Right lobe of liver (tissue), 6 donors: ENCODE data around the gene PLEKHM2. TPM values are rescaled to one million over a fixed set of nuclear protein-coding genes. Genes with fewer than 3 reads are reported as not detected.

Source experiments
- ATAC-seq, 4 donors: fragments of 200-7000 bp; cut with Tn5 transposase; one replicate each; pipeline ENCODE4 v1.9.1; 2020; ENCODE audit warnings: mild to moderate bottlenecking in 4 of 4, moderate library complexity in 4 of 4
- DNase-seq, 3 donors: peaks; one replicate each; pipeline ENCODE4 v3.0.0-alpha.2; 2020
- H3K27ac ChIP-seq, 3 donors: fragments of 200-600 bp; one replicate each; pipeline ENCODE4 v1.8.0; 2022
- H3K27me3 ChIP-seq, 2 donors: fragments of 200-600 bp; one replicate each; pipeline ENCODE4 v1.8.0; 2022
- H3K36me3 ChIP-seq, 4 donors: fragments of 200-600 bp; sonication (generic) in 1 of 4; one replicate each; pipeline versions ENCODE4 v1.5.1 to v1.8.0; 2017 to 2022; ENCODE audit warnings: control low read depth in 1 of 4
- H3K4me1 ChIP-seq, 4 donors: fragments of 200-600 bp; sonication (generic) in 1 of 4; one replicate each; pipeline versions ENCODE4 v1.5.1 to v1.8.0; 2017 to 2022; ENCODE audit warnings: control low read depth in 1 of 4
- H3K4me3 ChIP-seq, 3 donors: fragments of 200-600 bp; one replicate each; pipeline ENCODE4 v1.8.0; 2022
- H3K9me3 ChIP-seq, 4 donors: fragments of 200-600 bp; sonication (generic) in 1 of 4; one replicate each; pipeline versions ENCODE4 v1.5.1 to v1.8.0; 2017 to 2022; ENCODE audit warnings: control low read depth in 1 of 4
- POLR2A ChIP-seq: fragments of 450-650 bp; IDR thresholded peaks from one replicate; pipeline ENCODE4 v1.6.1; 2017; ENCODE audit warnings: antibody characterized with exemption, mild to moderate bottlenecking
- WGBS: methylation state at CpG from one replicate; pipeline ENCODE4 v1.1.6; 2018; ENCODE audit warnings: low coverage, low lambda C conversion rate; ENCODE audit not compliant: insufficient coverage; ENCODE audit errors: missing lambda C conversion rate; 5-methylcytosine and 5-hydroxymethylcytosine counted together
- intact Hi-C, 2 donors: fragments of 100-400 bp; cut with DNase I; formaldehyde crosslinking; loops; one replicate each; pipeline versions ENCODE4 v1.11.2 to v1.14.1; 2022
- total RNA-seq, 6 experiments: library from RNA; depleted of rRNA in 2 of 6; stranded (reverse); fragments of >200 nt in 2 of 6; fragmentation: NEBNext Ultra II Directional in 3 of 6; extraction: Animal tissue kit (Norgen Biotek cat#: 25700) in 3 of 6; gene quantifications; one replicate each; pipeline versions ENCODE4 v1.1.0 to v1.2.4, GENCODE V29; 2016 to 2023
- TF ChIP-seq, protein P1 (sequence below), 4 donors: fragments of 200-600 bp in 3 of 4; fragments of 450-650 bp in 1 of 4; IDR thresholded peaks; one replicate each; pipeline versions ENCODE4 v1.5.1 to v1.8.0; 2016 to 2022; ENCODE audit warnings: antibody characterized with exemption in 4 of 4, mild to moderate bottlenecking in 2 of 4
- donor health status: DM: no; HTN: yes; CAD: no.
- donor health status: DM: no; HTN: no; CAD: no.
- donor health status: DM: no; HTN: no; CAD: no.
- donor health status: DM: no; HTN: yes; CAD: no.
- donor health status: DM: no; HTN: yes; CAD: no.

The PLEKHM2 gene
- total RNA-seq, 6 experiments from 2014 or later, result 15.6 to 27.9 (median 20.2) TPM

DNA sequence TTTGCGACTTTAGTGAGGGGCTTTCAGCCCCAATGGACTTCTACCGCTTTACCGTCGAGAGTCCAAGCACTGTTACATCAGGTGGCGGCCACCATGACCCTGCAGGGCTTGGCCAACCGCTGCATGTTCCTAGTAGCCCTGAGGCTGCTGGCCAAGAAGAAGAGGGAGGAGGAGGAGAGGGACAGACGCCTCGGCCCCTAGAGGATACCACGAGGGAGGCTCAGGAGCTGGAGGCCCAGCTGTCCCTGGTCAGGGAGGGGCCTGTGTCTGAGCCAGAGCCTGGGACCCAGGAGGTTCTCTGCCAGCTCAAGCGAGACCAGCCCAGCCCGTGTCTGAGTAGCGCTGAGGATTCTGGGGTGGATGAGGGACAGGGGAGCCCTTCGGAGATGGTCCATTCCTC is 43.3 kb downstream of the PLEKHM2 start:
- H3K36me3 ChIP-seq, result peaks cover 3 to 68% (median 15%) of the 10 kb centered on the region in 4 donors

DNA sequence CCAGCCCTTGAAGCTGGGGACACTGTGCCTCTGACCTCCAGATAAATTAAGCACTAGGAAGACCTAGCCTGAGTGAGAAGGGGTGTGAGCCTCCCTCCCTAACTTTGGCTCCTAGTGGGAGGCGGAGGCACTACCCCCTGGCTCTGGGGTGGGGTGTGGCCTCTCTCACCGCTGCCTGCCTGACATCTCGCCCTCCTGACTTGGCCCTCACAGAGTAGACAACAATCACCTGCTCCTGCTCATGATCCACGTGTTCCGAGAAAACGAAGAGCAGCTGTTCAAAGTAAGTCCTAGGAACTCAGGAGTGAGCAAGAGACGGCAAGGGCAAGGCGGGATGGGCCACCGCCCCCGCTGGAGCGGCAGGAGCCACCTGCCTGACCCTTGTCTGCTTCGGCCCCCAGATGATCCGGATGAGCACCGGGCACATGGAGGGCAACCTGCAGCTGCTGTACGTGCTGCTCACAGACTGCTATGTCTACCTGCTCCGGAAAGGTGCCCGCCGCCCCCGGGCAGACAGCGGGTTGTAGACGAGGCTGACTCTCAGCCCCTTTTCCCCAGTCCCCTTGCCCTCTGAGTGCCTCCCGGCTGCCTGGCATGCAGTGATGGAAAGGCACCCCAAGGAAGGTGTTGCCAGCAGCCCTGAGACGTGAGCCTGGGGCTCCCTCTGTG is 43.9 kb downstream of the PLEKHM2 start:
- no peaks in the 10 kb centered on the region for H3K4me1 ChIP-seq
- no CpG with 5 or more reads among the region's 23 CpGs for WGBS
- H3K27ac ChIP-seq, result no peak overlapping the region
- no peaks in the 10 kb centered on the region for H3K9me3 ChIP-seq
- no peak overlapping the region for H3K4me3 ChIP-seq
- DNase-seq (no peak), ATAC-seq (no peak)
- H3K36me3 ChIP-seq, result peaks cover 3 to 72% (median 15%) of the 10 kb centered on the region in 4 donors
- no peaks in the 10 kb centered on the region for H3K27me3 ChIP-seq
- intact Hi-C loops, result no loop called here
- TF ChIP-seq, protein P1, sequence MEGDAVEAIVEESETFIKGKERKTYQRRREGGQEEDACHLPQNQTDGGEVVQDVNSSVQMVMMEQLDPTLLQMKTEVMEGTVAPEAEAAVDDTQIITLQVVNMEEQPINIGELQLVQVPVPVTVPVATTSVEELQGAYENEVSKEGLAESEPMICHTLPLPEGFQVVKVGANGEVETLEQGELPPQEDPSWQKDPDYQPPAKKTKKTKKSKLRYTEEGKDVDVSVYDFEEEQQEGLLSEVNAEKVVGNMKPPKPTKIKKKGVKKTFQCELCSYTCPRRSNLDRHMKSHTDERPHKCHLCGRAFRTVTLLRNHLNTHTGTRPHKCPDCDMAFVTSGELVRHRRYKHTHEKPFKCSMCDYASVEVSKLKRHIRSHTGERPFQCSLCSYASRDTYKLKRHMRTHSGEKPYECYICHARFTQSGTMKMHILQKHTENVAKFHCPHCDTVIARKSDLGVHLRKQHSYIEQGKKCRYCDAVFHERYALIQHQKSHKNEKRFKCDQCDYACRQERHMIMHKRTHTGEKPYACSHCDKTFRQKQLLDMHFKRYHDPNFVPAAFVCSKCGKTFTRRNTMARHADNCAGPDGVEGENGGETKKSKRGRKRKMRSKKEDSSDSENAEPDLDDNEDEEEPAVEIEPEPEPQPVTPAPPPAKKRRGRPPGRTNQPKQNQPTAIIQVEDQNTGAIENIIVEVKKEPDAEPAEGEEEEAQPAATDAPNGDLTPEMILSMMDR (IDR thresholded peaks at IDR 0.05), result no peak
- no peak for TF ChIP-seq POLR2A

More for the DNA sequence above, 43.3 kb downstream of the PLEKHM2 start:
- intact Hi-C loops, result no loop called here
- H3K9me3 ChIP-seq, result no peaks in the 10 kb centered on the region
- WGBS, result 96% methylated on average over 4 of the region's 13 CpGs
- no peak overlapping the region for H3K4me3 ChIP-seq
- DNase-seq (no peak), ATAC-seq (no peak)
- TF ChIP-seq, protein P1 (IDR thresholded peaks at IDR 0.05), result no peak
- no peak for TF ChIP-seq POLR2A
- H3K27ac ChIP-seq, result no peak overlapping the region
- no peaks in the 10 kb centered on the region for H3K27me3 ChIP-seq
- no peaks in the 10 kb centered on the region for H3K4me1 ChIP-seq

DNA sequence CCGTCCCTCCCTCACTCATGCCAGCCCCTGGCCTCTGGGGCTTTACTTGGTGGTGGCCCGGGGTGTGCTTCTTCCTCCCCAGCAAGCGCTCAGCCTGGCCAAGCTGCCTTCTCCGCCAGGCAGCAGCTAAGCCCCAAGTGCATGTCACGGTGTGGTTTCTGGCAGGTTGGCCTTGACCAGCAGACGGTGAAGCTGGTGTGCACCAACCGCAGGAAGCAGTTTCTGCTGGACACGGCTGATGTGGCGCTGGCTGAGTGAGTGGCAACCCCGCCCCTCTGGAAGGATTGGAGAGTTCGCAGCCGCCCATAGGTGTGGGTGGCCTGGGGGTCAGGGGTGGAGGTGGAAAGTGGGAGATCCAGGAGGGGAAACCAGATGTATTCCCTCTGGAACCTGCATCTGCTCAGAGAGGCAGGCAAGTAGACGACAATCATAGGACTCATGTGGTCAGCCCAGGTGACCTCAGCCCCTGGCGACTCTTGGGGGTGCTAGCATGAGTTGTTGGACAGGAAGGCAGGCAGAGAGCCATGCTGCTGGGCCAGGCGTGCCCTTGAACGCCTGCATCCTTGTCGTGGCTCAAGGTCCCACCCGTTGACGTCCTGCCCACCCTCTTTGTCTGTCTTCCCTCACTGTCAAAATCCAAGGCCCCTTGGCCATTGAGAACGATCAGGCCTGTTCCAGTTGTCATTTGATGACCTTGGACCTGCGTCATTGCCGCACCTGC is 45.0 kb downstream of the PLEKHM2 start:
- peaks cover 3 to 83% (median 18%) of the 10 kb centered on the region in 4 donors for H3K36me3 ChIP-seq
- no peak for TF ChIP-seq POLR2A
- TF ChIP-seq, protein P1 (IDR thresholded peaks at IDR 0.05), result no peak
- H3K4me3 ChIP-seq, result no peak overlapping the region
- H3K27me3 ChIP-seq, result no peaks in the 10 kb centered on the region
- DNase-seq (no peak), ATAC-seq (no peak)
- H3K4me1 ChIP-seq, result no peaks in the 10 kb centered on the region
- intact Hi-C loops, result no loop called here
- 97% methylated on average over 3 of the region's 22 CpGs for WGBS
- H3K9me3 ChIP-seq, result no peaks in the 10 kb centered on the region
- no peak overlapping the region for H3K27ac ChIP-seq

DNA sequence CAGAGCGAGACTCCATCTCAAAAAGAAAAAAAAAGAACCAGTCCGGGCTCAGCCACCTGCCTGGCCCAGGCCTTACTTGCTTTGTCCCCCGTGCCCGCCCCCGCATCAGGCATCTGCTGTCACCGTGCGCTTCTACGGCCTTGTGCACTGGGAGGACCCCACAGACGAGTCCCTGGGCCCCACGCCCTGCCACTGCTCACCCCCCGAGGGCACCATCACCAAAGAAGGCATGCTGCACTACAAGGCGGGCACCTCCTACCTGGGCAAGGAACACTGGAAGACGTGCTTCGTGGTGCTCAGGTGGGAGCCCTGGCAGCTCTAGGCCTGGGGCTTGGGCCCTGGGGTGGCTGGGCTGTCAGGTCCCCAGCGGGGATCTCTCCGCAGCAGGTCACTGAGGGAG is 46.3 kb downstream of the PLEKHM2 start:
- intact Hi-C loops, result loop anchor here (10.0 kb wide), 1 partner anchor 136 kb away; no protein-coding TSS in a partner anchor
- no peak overlapping the region for H3K27ac ChIP-seq
- H3K36me3 ChIP-seq, result peaks cover 3 to 81% (median 18%) of the 10 kb centered on the region in 4 donors
- H3K9me3 ChIP-seq, result no peaks in the 10 kb centered on the region
- no peak overlapping the region for H3K4me3 ChIP-seq
- DNase-seq (no peak), ATAC-seq (no peak)
- no peak for TF ChIP-seq POLR2A
- TF ChIP-seq, protein P1 (IDR thresholded peaks at IDR 0.05), result no peak
- peaks cover 0 to 11% (median 5%) of the 10 kb centered on the region in 4 donors for H3K4me1 ChIP-seq
- WGBS, result 96% methylated on average over 8 of the region's 16 CpGs
- H3K27me3 ChIP-seq, result no peaks in the 10 kb centered on the region
